Osteoblast (primary cell): Measurements from ENCODE around the gene ARHGDIA. TPM values are rescaled to one million over a fixed set of nuclear protein-coding genes. Genes with fewer than 3 reads are reported as not detected.
A peak's percentile ranks its signal among the peaks of the same experiment; 100 is the strongest.

ENCODE experiments used
- DNase-seq: peaks from one replicate; pipeline ENCODE4 v3.0.0; 2011; ENCODE audit warnings: low spot score, mixed read lengths; ENCODE audit not compliant: insufficient read length; ENCODE audit errors: missing footprints
- H2AFZ ChIP-seq: 2 replicates; pipeline ENCODE4 v1.6.0; 2011; ENCODE audit warnings: mild to moderate bottlenecking, low read length
- H3K27ac ChIP-seq: 2 replicates; pipeline ENCODE4 v1.5.1; 2011; ENCODE audit warnings: mild to moderate bottlenecking, low read depth, low read length, moderate library complexity
- H3K27me3 ChIP-seq: 2 replicates; pipeline ENCODE4 v1.6.0; 2012; ENCODE audit warnings: mild to moderate bottlenecking, control low read depth, inconsistent platforms, low read length, moderate library complexity; ENCODE audit not compliant: insufficient read depth
- H3K36me3 ChIP-seq: 2 replicates; pipeline ENCODE4 v1.5.1; 2011; ENCODE audit warnings: mild to moderate bottlenecking, low read length, control low read depth, moderate library complexity; ENCODE audit not compliant: insufficient read depth
- H3K4me1 ChIP-seq: 2 replicates; pipeline ENCODE4 v1.5.1; 2011; ENCODE audit warnings: mild to moderate bottlenecking, low read length, control low read depth, moderate library complexity; ENCODE audit not compliant: insufficient read depth
- H3K4me2 ChIP-seq: 2 replicates; pipeline ENCODE4 v1.6.0; 2011; ENCODE audit warnings: mild to moderate bottlenecking, low read length; ENCODE audit not compliant: insufficient read depth
- H3K4me3 ChIP-seq: fragments of 200-600 bp; sonication (generic); 3 replicates; pipeline ENCODE4 v1.5.1; 2012; ENCODE audit warnings: mild to moderate bottlenecking, low read length, inconsistent platforms; ENCODE audit not compliant: insufficient read depth
- H3K79me2 ChIP-seq: 2 replicates; pipeline ENCODE4 v1.6.0; 2012; ENCODE audit warnings: mild to moderate bottlenecking, low read length, control low read depth, inconsistent platforms; ENCODE audit not compliant: insufficient read depth
- H3K9me3 ChIP-seq: 2 replicates; pipeline ENCODE4 v1.5.1; 2011; ENCODE audit warnings: low read depth, low read length, control low read depth
- H4K20me1 ChIP-seq: 2 replicates; pipeline ENCODE4 v1.6.0; 2012; ENCODE audit warnings: mild to moderate bottlenecking, low read length, control low read depth; ENCODE audit not compliant: insufficient read depth
- total RNA-seq: library from RNA; depleted of rRNA; stranded (reverse); fragments of >200 nt; gene quantifications from 2 replicates; pipeline ENCODE4 v1.2.3, GENCODE V29; 2012
- TF ChIP-seq, protein P1 (sequence below): IDR thresholded peaks from 2 replicates; pipeline ENCODE4 v1.5.1; 2011; ENCODE audit warnings: mild to moderate bottlenecking, low read depth, low read length, moderate library complexity; ENCODE audit errors: extremely low read depth

The ARHGDIA gene
- total RNA-seq, 1 donor, result 133 TPM

GRCh38 chr17:81822996-81823819, 47.9 kb downstream of the ARHGDIA start:
- no peak for DNase-seq
- H2AFZ ChIP-seq, result no peak overlapping the region
- no peaks in the 10 kb centered on the region for H3K27me3 ChIP-seq
- no peak overlapping the region for H3K4me2 ChIP-seq
- H3K9me3 ChIP-seq, result no peaks in the 10 kb centered on the region
- H3K36me3 ChIP-seq, result peaks cover 5% of the 10 kb centered on the region
- no peaks in the 10 kb centered on the region for H3K4me1 ChIP-seq
- H4K20me1 ChIP-seq, result peaks cover 36% of the 10 kb centered on the region
- H3K4me3 ChIP-seq, result no peak overlapping the region
- peaks cover 28% of the 10 kb centered on the region for H3K79me2 ChIP-seq
- TF ChIP-seq, protein P1, sequence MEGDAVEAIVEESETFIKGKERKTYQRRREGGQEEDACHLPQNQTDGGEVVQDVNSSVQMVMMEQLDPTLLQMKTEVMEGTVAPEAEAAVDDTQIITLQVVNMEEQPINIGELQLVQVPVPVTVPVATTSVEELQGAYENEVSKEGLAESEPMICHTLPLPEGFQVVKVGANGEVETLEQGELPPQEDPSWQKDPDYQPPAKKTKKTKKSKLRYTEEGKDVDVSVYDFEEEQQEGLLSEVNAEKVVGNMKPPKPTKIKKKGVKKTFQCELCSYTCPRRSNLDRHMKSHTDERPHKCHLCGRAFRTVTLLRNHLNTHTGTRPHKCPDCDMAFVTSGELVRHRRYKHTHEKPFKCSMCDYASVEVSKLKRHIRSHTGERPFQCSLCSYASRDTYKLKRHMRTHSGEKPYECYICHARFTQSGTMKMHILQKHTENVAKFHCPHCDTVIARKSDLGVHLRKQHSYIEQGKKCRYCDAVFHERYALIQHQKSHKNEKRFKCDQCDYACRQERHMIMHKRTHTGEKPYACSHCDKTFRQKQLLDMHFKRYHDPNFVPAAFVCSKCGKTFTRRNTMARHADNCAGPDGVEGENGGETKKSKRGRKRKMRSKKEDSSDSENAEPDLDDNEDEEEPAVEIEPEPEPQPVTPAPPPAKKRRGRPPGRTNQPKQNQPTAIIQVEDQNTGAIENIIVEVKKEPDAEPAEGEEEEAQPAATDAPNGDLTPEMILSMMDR, result no peak
- H3K27ac ChIP-seq, result no peak overlapping the region

DNA sequence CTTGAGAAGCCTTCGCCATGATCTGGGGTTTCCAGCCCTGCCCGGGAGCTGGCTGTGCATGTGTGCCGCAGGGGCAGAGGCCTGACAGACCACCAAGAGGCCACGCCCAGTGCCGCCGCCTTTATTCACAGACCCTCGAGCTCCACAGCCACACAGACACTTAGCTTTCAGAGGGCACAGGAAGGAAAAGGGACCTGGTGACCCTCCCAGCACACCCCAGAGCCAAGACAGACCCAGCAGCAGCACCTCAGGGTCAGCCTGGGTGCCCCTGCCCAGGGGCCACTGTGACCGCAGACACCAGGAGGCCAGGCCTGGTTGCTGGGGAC, 48.9 kb downstream of the ARHGDIA start:
- Histone ChIP-seq H4K20me1 (peaks cover 32% of the 10 kb centered on the region), H2AFZ (no peak overlapping the region), H3K79me2 (peaks cover 21% of the 10 kb centered on the region), H3K4me3 (no peak overlapping the region), H3K27ac (no peak overlapping the region), H3K4me1 (no peaks in the 10 kb centered on the region), H3K27me3 (no peaks in the 10 kb centered on the region), H3K9me3 (no peaks in the 10 kb centered on the region), H3K4me2 (no peak overlapping the region), H3K36me3 (peaks cover 5% of the 10 kb centered on the region)
- DNase-seq, result no peak
- TF ChIP-seq, protein P1, result no peak

DNA sequence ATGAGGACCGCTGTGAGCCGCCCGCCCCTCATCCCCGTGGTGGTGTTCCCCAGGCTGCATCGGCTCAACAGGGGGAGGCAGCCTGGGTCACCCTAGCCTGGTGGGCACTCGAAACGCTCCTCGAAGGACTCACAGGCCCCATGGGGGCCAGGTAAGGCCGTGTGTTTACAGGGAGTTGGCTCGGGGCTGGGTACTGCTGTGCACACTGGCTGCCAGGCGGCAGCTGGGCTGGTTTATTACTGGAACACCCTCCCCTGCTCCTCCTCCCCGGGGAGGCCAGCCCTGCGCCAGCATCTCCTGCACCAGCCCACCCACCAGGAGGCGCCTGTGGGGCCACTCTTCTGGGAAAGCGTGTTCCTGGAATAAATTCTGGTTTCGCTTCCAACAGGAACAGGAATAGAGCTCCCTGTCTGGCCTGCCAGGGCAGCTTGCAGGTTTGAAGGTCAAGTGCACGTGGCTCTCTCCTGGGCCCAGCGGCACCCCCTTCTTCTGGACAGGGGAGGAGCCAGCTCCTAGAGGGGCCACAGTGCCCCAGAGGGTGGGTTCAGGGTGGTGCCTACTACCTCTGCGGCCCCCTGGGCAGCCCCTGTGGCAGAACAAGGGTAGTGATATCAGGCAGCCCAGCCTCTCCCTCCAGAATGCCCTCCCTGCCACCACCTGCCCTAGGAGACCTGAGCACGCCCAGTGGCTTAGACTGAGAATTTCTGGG, 49.4 kb downstream of the ARHGDIA start:
- Histone ChIP-seq H3K27me3 (no peaks in the 10 kb centered on the region), H3K4me2 (no peak overlapping the region), H3K4me3 (no peak overlapping the region), H3K27ac (no peak overlapping the region), H3K9me3 (no peaks in the 10 kb centered on the region), H3K36me3 (peaks cover 5% of the 10 kb centered on the region), H2AFZ (no peak overlapping the region), H3K4me1 (no peaks in the 10 kb centered on the region), H3K79me2 (peaks cover 21% of the 10 kb centered on the region), H4K20me1 (peaks cover 32% of the 10 kb centered on the region)
- DNase-seq, result peak; percentile 99
- TF ChIP-seq, protein P1, result peak; percentile 58

GRCh38 chr17:81821147-81821546, 50.0 kb downstream of the ARHGDIA start:
- TF ChIP-seq, protein P1, result no peak

More at GRCh38 chr17:81821147-81821546, 50.0 kb downstream of the ARHGDIA start:
- Histone ChIP-seq H3K9me3 (no peaks in the 10 kb centered on the region), H3K27ac (no peak overlapping the region), H3K4me1 (no peaks in the 10 kb centered on the region), H3K4me3 (no peak overlapping the region), H3K36me3 (peaks cover 5% of the 10 kb centered on the region), H2AFZ (no peak overlapping the region), H3K27me3 (no peaks in the 10 kb centered on the region), H4K20me1 (peaks cover 28% of the 10 kb centered on the region), H3K79me2 (peaks cover 17% of the 10 kb centered on the region), H3K4me2 (no peak overlapping the region)
- DNase-seq, result no peak
